HepG2 (cell line): Measurements from ENCODE around the gene SAMD10. TPM values are rescaled to one million over a fixed set of nuclear protein-coding genes. Genes with fewer than 3 reads are reported as not detected.

Experiments
- ARHGAP35 ChIP-seq: sonication (generic); formaldehyde crosslinking; IDR thresholded peaks from 2 replicates; pipeline ENCODE4 v1.9.0; 2022; ENCODE audit warnings: mild to moderate bottlenecking, inconsistent platforms, moderate library complexity, missing genetic modification reagents, borderline replicate concordance
- BCLAF1 ChIP-seq: fragments of 450-650 bp; IDR thresholded peaks from 2 replicates; pipeline ENCODE4 v1.6.1; 2017; ENCODE audit warnings: mild to moderate bottlenecking
- FOXP4 ChIP-seq: sonication (generic); formaldehyde crosslinking; IDR thresholded peaks from 2 replicates; pipeline ENCODE4 v1.4.0; 2020; ENCODE audit warnings: missing genetic modification reagents
- GABPA ChIP-seq, 2 experiments: IDR thresholded peaks; 2 replicates each; pipeline ENCODE4 v1.6.1; 2011 to 2016; ENCODE audit warnings: low read depth in 2 of 2, low read length in 1 of 2, missing biosample characterization in 1 of 2, missing genetic modification characterization in 1 of 2
- HES4 ChIP-seq: sonication (generic); formaldehyde crosslinking; IDR thresholded peaks from 2 replicates; pipeline ENCODE4 v1.9.0; 2021; ENCODE audit warnings: mild to moderate bottlenecking, missing genetic modification reagents, borderline replicate concordance
- KLF16 ChIP-seq, 2 experiments: sonication (generic) in 1 of 2; formaldehyde crosslinking in 1 of 2; IDR thresholded peaks; 2 replicates each; pipeline versions ENCODE4 v1.6.1 to v1.8.0; 2016 to 2023; ENCODE audit warnings: missing genetic modification reagents in 2 of 2, missing compliant biosample characterization in 1 of 2
- KMT2B ChIP-seq: IDR thresholded peaks from 2 replicates; pipeline ENCODE4 v1.6.1; 2016; ENCODE audit warnings: missing genetic modification reagents, missing compliant biosample characterization
- MAX ChIP-seq: IDR thresholded peaks from 2 replicates; pipeline ENCODE4 v1.6.1; 2012; ENCODE audit warnings: inconsistent platforms
- NFYC ChIP-seq: IDR thresholded peaks from 2 replicates; pipeline ENCODE4 v1.6.1; 2016; ENCODE audit warnings: missing genetic modification reagents, missing compliant biosample characterization
- PTBP1 ChIP-seq: fragments of 200-400 bp; formaldehyde crosslinking; IDR thresholded peaks from 2 replicates; pipeline ENCODE4 v1.6.1; 2018; ENCODE audit warnings: low read length, low read depth; ENCODE audit not compliant: poor library complexity, severe bottlenecking
- RELA ChIP-seq: sonication (generic); formaldehyde crosslinking; IDR thresholded peaks from 2 replicates; pipeline ENCODE4 v1.4.0; 2020; ENCODE audit warnings: missing genetic modification reagents
- SMC3 ChIP-seq: IDR thresholded peaks from 2 replicates; pipeline ENCODE4 v1.6.1; 2011; ENCODE audit warnings: low read length, improper control_type of control experiment
- SP1 ChIP-seq, 2 experiments: fragments of 450-650 bp in 1 of 2; sonication (generic) in 1 of 2; formaldehyde crosslinking in 1 of 2; IDR thresholded peaks; 2 replicates each; pipeline versions ENCODE4 v1.4.0 to v1.6.1; 2016 to 2020; ENCODE audit warnings: missing genetic modification reagents in 1 of 2
- TEF ChIP-seq: sonication (generic); formaldehyde crosslinking; IDR thresholded peaks from 2 replicates; pipeline ENCODE4 v1.5.0; 2020; ENCODE audit warnings: missing genetic modification reagents
- TSC22D2 ChIP-seq: sonication (generic); formaldehyde crosslinking; IDR thresholded peaks from 2 replicates; pipeline ENCODE4 v1.5.1; 2020; ENCODE audit warnings: missing genetic modification reagents, mild to moderate bottlenecking, borderline replicate concordance
- YEATS4 ChIP-seq: sonication (generic); formaldehyde crosslinking; IDR thresholded peaks from 2 replicates; pipeline ENCODE4 v1.4.0; 2020; ENCODE audit warnings: missing genetic modification reagents, borderline replicate concordance
- ZFP90 ChIP-seq: sonication (generic); formaldehyde crosslinking; IDR thresholded peaks from 2 replicates; pipeline ENCODE4 v1.8.0; 2022; ENCODE audit warnings: missing genetic modification reagents, mild to moderate bottlenecking, inconsistent platforms, borderline replicate concordance
- ZNF12 ChIP-seq: sonication (generic); formaldehyde crosslinking; IDR thresholded peaks from 2 replicates; pipeline ENCODE4 v1.5.0; 2020; ENCODE audit warnings: missing genetic modification reagents
- ZNF431 ChIP-seq: sonication (generic); formaldehyde crosslinking; IDR thresholded peaks from 2 replicates; pipeline ENCODE4 v1.9.0; 2022; ENCODE audit warnings: missing genetic modification reagents, low read depth, mild to moderate bottlenecking, borderline replicate concordance
- ZNF530 ChIP-seq: sonication (generic); formaldehyde crosslinking; IDR thresholded peaks from 2 replicates; pipeline ENCODE4 v1.5.0; 2020; ENCODE audit warnings: low read depth, mild to moderate bottlenecking, missing genetic modification reagents
- ZNF550 ChIP-seq: sonication (generic); formaldehyde crosslinking; IDR thresholded peaks from 2 replicates; pipeline ENCODE4 v1.4.0; 2020; ENCODE audit warnings: mild to moderate bottlenecking, missing genetic modification reagents, borderline replicate concordance
- ZNF703 ChIP-seq: sonication (generic); formaldehyde crosslinking; IDR thresholded peaks from 2 replicates; pipeline ENCODE4 v1.5.1; 2020; ENCODE audit warnings: missing genetic modification reagents, mild to moderate bottlenecking, moderate library complexity, borderline replicate concordance
- ZNF776 ChIP-seq: sonication (generic); formaldehyde crosslinking; IDR thresholded peaks from 2 replicates; pipeline ENCODE4 v1.4.0; 2020; ENCODE audit warnings: mild to moderate bottlenecking, missing genetic modification reagents
- polyA plus RNA-seq, 8 experiments: library from polyadenylated mRNA; depleted of rRNA in 3 of 8; stranded (reverse) in 7 of 8; unstranded in 1 of 8; fragments of >200 nt; fragmentation: Illumina TruSeq in 4 of 8; extraction: Trizol in 4 of 8; gene quantifications; 2 replicates each; pipeline versions ENCODE4 v1.2.1 to v1.2.3, GENCODE V29; 2011 to 2016; ENCODE audit warnings: low read depth in 4 of 8, missing spikeins in 1 of 8, mixed read lengths in 1 of 8; ENCODE audit not compliant: insufficient read depth in 1 of 8
- total RNA-seq, 5 experiments: library from RNA; depleted of rRNA; stranded (reverse); fragments of >200 nt; fragmentation: Illumina TruSeq; extraction: Trizol; gene quantifications; 2 replicates each; pipeline ENCODE4 v1.2.3, GENCODE V29; 2016; ENCODE audit warnings: low read depth in 1 of 5

Gene SAMD10
- total and polyA plus RNA-seq, 2 of the 13 experiments (the other 11 are each of a cell fraction or from before 2014, with no cell fraction given), result 6.1 to 11.0 TPM

- TF ChIP-seq BCLAF1 (no peak), ARHGAP35 (CRISPR knock-in tag) (peak; percentile 82; the same call in 1 of the 2 replicates), ZNF12 (peak; percentile 57; the same call in 1 of the 2 replicates), ZNF776 (CRISPR knock-in tag) (no peak; the same call in 1 of the 2 replicates), SP1 (IDR thresholded peaks at IDR 0.05) (no peak), SP1 (CRISPR knock-in tag; IDR thresholded peaks at IDR 0.05) (peak; percentile 32; the same call in 1 of the 2 replicates), RELA (CRISPR knock-in tag) (no peak), ZFP90 (no peak; the same call in 1 of the 2 replicates), ZNF550 (CRISPR knock-in tag) (0 out of 2 replicates have a peak, but pooled peaks have one; percentile 41), MAX (peak; percentile 91), TEF (CRISPR knock-in tag) (no peak), ZNF431 (CRISPR knock-in tag) (peak; percentile 88), SMC3 (peak; percentile 46), HES4 (CRISPR knock-in tag) (no peak), FOXP4 (CRISPR knock-in tag) (peak; percentile 73), GABPA (IDR thresholded peaks at IDR 0.05; ENCODE audit: low read depth, low read length) (no peak), GABPA (CRISPR knock-in tag; IDR thresholded peaks at IDR 0.05; ENCODE audit: low read depth) (peak; percentile 39; the same call in 1 of the 2 replicates), YEATS4 (CRISPR knock-in tag) (no peak; the same call in 1 of the 2 replicates), ZNF703 (CRISPR knock-in tag) (no peak), NFYC (CRISPR knock-in tag) (no peak), ZNF530 (CRISPR knock-in tag) (no peak), KMT2B (CRISPR knock-in tag) (no peak; the same call in 1 of the 2 replicates), KLF16 (CRISPR knock-in tag; IDR thresholded peaks at IDR 0.05) (no peak; a peak in 1 of 4 replicates), PTBP1 (peak; percentile 83), TSC22D2 (no peak)
Measured at GRCh38 chr20:64024141-64024990, 44.9 kb upstream of the SAMD10 start (continued).
